ENCODE measurements around the gene URB1. TPM values are rescaled to one million over a fixed set of nuclear protein-coding genes. Genes with fewer than 3 reads are reported as not detected.

The URB1 gene
- total and polyA plus RNA-seq, 9 donors, result 7.6 to 29.6 (median 18.0) TPM

DNA sequence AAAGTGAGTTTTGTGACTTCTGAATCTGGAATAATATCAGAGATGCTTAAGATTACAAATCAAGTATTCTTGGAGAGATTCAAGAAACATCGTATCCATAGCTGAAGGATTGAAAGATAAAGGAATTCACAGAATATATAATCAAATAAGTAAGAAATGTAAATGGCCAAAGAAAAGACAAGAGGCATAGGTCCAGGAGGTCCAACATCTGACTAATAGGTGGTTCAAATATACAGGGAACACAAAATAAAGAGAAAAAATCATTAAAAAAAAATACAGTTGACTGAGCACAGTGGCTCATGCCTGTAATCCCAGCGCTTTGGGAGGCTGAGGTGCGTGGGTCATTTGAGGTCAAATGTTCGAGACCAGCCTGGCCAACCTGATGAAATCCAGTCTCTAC is 107.3 kb downstream of the URB1 start:
- Histone ChIP-seq H3K27ac (no peak overlapping the region), H3K36me3 (no peaks in the 10 kb centered on the region), H3K9me3 (no peaks in the 10 kb centered on the region), H3K4me1 (ENCODE audit: insufficient read depth) (no peaks in the 10 kb centered on the region), H3K4me3 (no peak overlapping the region), H3K27me3 (no peaks in the 10 kb centered on the region)
- WGBS, 3 donors, result 95 to 96% (median 95%) methylated on average over 4 of the region's 4 CpGs
- TF ChIP-seq, protein P1, sequence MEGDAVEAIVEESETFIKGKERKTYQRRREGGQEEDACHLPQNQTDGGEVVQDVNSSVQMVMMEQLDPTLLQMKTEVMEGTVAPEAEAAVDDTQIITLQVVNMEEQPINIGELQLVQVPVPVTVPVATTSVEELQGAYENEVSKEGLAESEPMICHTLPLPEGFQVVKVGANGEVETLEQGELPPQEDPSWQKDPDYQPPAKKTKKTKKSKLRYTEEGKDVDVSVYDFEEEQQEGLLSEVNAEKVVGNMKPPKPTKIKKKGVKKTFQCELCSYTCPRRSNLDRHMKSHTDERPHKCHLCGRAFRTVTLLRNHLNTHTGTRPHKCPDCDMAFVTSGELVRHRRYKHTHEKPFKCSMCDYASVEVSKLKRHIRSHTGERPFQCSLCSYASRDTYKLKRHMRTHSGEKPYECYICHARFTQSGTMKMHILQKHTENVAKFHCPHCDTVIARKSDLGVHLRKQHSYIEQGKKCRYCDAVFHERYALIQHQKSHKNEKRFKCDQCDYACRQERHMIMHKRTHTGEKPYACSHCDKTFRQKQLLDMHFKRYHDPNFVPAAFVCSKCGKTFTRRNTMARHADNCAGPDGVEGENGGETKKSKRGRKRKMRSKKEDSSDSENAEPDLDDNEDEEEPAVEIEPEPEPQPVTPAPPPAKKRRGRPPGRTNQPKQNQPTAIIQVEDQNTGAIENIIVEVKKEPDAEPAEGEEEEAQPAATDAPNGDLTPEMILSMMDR (IDR thresholded peaks at IDR 0.05), result no peak
- TF ChIP-seq POLR2A (IDR thresholded peaks at IDR 0.05), result no peak
- no peak for TF ChIP-seq EP300 (IDR thresholded peaks at IDR 0.05)
- no peak for DNase-seq
- intact Hi-C loops (cut with DNase I), result no loop called here

GRCh38 chr21:32282992-32283391 is 109.8 kb downstream of the URB1 start:
- peaks cover 4% of the 10 kb centered on the region for H3K4me1 ChIP-seq (ENCODE audit: insufficient read depth)
- no peaks in the 10 kb centered on the region for H3K27me3 ChIP-seq
- H3K4me3 ChIP-seq, result no peak overlapping the region
- H3K27ac ChIP-seq, result no peak overlapping the region
- WGBS, 3 donors, result 83 to 89% (median 87%) methylated on average over 6 of the region's 6 CpGs
- no peak for DNase-seq
- no peaks in the 10 kb centered on the region for H3K36me3 ChIP-seq
- no peaks in the 10 kb centered on the region for H3K9me3 ChIP-seq
- TF ChIP-seq, protein P1 (IDR thresholded peaks at IDR 0.05), result no peak
- no peak for TF ChIP-seq EP300 (IDR thresholded peaks at IDR 0.05)
- TF ChIP-seq POLR2A (IDR thresholded peaks at IDR 0.05), result no peak
- intact Hi-C loops (cut with DNase I), result no loop called here

DNA sequence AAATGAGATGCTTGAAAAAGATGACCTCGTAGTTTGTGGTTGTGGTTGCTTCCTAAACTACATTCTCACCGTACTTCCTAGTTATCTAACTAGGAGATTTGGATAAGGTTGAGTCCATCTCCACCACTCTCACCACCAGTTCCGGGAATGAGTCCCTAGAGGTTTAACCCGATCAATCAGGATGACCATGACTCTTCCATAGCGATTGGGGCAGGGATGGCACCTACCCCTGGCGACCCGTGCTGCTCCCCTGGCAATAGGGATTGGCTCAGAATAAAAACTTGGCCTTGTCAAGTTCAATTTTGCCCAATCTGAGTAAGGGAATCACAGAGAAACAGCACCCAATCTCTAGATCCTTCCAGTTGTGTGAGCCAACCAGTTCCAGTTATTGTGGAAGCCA is 111.3 kb downstream of the URB1 start:
- intact Hi-C loops (cut with DNase I), result no loop called here
- DNase-seq, result no peak
- H3K27me3 ChIP-seq, result no peaks in the 10 kb centered on the region
- peaks cover 5% of the 10 kb centered on the region for H3K4me1 ChIP-seq (ENCODE audit: insufficient read depth)
- WGBS, 3 donors, result 83 to 90% (median 88%) methylated on average over 7 of the region's 7 CpGs
- no peaks in the 10 kb centered on the region for H3K9me3 ChIP-seq
- TF ChIP-seq, protein P1 (IDR thresholded peaks at IDR 0.05), result no peak
- TF ChIP-seq EP300 (IDR thresholded peaks at IDR 0.05), result no peak
- no peak for TF ChIP-seq POLR2A (IDR thresholded peaks at IDR 0.05)
- no peaks in the 10 kb centered on the region for H3K36me3 ChIP-seq
- no peak overlapping the region for H3K4me3 ChIP-seq
- no peak overlapping the region for H3K27ac ChIP-seq

GRCh38 chr21:32279377-32279680 is 113.5 kb downstream of the URB1 start:
- no peaks in the 10 kb centered on the region for H3K27me3 ChIP-seq
- 2 to 9% (median 4%) methylated on average over 10 of the region's 10 CpGs for WGBS, 3 donors
- no peaks in the 10 kb centered on the region for H3K36me3 ChIP-seq
- peak overlapping the region; percentile 79 for H3K4me3 ChIP-seq
- intact Hi-C loops (cut with DNase I), result no loop called here
- peaks cover 5% of the 10 kb centered on the region for H3K4me1 ChIP-seq (ENCODE audit: insufficient read depth)
- DNase-seq, result no peak
- no peaks in the 10 kb centered on the region for H3K9me3 ChIP-seq
- H3K27ac ChIP-seq, result peak overlapping the region; percentile 57 to 65
- TF ChIP-seq EP300 (IDR thresholded peaks at IDR 0.05) (no peak), POLR2A (IDR thresholded peaks at IDR 0.05) (no peak)
- TF ChIP-seq, protein P1 (IDR thresholded peaks at IDR 0.05), result no peak
